GM11168 (cell line): ENCODE measurements around the gene SFMBT2.

Experiments
- in situ Hi-C: fragments of 300-500 bp; cut with MboI; formaldehyde crosslinking; loops from one replicate; pipeline ENCODE4 v1.12.0; 2022; ENCODE audit warnings: low sequenced_read_pairs; ENCODE audit not compliant: unreplicated experiment

Gene SFMBT2

GRCh38 chr10:7121154-7121797, 289.6 kb downstream of the SFMBT2 start:
- in situ Hi-C loops = no loop called here

DNA sequence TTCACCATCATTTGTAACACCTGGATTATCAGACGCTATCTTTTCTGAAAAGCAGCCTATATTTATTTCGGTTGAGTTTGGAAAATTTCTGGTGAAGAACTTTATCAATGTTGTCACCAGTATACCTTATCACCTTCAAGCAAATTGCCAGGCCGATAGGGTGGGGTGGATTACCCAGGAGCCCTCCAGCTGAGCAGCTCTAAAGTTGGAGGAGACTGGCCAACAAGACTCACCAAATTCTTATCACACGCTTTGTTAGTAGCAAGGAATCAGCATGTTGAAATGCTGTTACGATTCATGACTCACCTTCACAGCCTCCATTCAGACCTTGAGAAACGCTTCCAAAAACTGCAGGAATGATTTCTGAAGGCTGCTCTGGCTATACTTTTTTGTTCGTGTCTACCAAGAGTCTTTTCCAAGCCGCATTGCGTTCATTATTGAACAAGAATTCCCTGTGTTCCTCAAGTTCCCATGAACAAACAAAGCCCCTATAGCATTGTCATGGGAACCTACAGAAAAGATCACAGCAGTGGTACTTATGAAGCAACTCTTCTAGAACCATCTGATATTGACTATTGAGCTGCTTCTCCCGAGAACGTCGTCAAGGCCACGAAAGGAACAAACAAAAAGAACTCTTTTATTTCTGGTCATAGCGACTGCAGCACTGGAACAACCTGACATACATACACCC, 291.4 kb downstream of the SFMBT2 start:
- in situ Hi-C loops = no loop called here

DNA sequence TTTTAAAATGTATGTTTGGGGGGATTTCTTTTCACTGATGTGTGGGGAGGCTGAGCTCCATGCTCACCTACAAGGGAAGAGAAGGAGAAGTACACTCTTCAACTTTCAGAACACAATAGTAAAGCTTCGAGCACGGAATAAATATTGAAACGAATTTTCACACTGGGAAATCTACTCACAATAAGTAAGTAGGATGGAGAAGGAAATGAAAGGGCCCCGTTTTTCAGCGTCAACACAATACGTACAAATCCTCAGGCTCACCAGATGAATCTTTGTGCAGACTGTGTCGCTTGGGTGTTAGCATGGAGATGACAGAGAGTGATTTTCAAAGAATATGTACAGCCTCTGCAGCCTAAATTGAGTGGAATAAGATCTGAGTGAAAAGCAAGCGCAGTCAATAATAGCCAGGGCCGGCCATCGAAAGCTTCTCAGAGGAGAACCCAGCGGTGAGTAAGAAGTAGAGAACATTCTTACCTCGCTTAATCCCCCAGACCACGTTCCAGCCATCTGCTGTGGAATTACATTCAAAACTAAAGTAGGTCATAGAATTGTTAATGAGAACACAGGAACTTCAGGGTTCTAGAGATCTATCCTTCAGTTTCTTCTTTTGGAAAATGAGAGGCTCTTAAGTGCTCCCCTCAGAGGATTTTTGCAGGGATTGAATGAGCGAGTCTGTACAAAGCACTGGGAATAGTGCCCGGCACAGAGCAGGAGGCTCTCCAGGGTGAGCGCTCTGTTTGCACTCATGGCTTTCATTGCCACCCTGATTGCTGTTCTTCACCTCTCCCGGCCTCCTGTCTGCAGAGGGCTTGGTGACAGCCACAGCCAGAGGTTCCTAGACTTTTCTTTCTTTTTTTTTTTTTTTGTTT, 292.8 kb downstream of the SFMBT2 start:
- in situ Hi-C loops = no loop called here

- in situ Hi-C loops = no loop called here
Observed at GRCh38 chr10:7117177-7117799, 293.5 kb downstream of the SFMBT2 start.

DNA sequence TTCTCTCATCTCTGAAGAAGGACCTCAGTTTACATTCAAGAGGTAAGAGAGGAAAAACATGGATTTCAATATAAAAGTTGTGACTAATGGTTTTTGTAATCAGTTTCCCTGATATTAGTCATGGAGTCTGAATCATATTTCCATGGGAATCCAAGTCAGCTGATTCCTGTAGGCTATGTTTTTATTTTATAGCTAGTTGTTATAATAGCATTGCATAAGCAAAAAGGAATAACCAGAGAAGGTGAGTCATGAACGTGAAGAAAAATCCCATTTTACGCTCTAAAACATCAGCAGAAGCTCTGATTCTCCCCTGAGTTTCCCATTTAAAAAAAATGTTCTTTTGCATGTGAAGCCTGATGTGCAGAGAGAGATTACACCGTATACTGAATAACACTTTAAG, 299.3 kb downstream of the SFMBT2 start:
- in situ Hi-C loops = no loop called here

GRCh38 chr10:7111089-7111488, 299.7 kb downstream of the SFMBT2 start:
- in situ Hi-C loops = no loop called here
